Left ventricle myocardium inferior (tissue), 1 donor: Measurements from ENCODE around the gene IGFALS. TPM values are rescaled to one million over a fixed set of nuclear protein-coding genes. Genes with fewer than 3 reads are reported as not detected.

ENCODE experiments used
- DNase-seq: peaks from one replicate; pipeline ENCODE4 v3.0.0-alpha.2; 2020
- H3K27ac ChIP-seq: fragments of 200-600 bp; replicated peaks from 2 replicates; pipeline ENCODE4 v1.8.0; 2021
- H3K27me3 ChIP-seq: fragments of 200-600 bp; 2 replicates; pipeline ENCODE4 v1.8.0; 2021; ENCODE audit warnings: low read depth
- H3K36me3 ChIP-seq: fragments of 200-600 bp; 2 replicates; pipeline ENCODE4 v1.8.0; 2021
- H3K4me1 ChIP-seq: fragments of 200-600 bp; 2 replicates; pipeline ENCODE4 v1.8.0; 2021
- H3K4me3 ChIP-seq: fragments of 200-600 bp; 2 replicates; pipeline ENCODE4 v1.8.0; 2021; ENCODE audit warnings: mild to moderate bottlenecking, moderate library complexity
- H3K9me3 ChIP-seq: fragments of 200-600 bp; replicated peaks from 2 replicates; pipeline ENCODE4 v1.8.0; 2021
- CTCF ChIP-seq: fragments of 200-600 bp; IDR thresholded peaks from 2 replicates; pipeline ENCODE4 v1.8.0; 2021; ENCODE audit warnings: antibody characterized with exemption, mild to moderate bottlenecking, borderline replicate concordance
- intact Hi-C: fragments of 100-400 bp; cut with micrococcal nuclease; formaldehyde crosslinking; loops from one replicate; pipeline ENCODE4 v1.11.0; 2022
- total RNA-seq: library from RNA; stranded (reverse); fragmentation: NEBNext Ultra II Directional; extraction: Animal tissue kit (Norgen Biotek cat#: 25700); gene quantifications from one replicate; pipeline ENCODE4 v1.2.1, GENCODE V29; 2021
- donor health status: DM: no; HTN: yes; CAD: no; lungs with severe emphysema.

The IGFALS gene
- total RNA-seq, 1 donor from 2014 or later: not detected

- TF ChIP-seq CTCF: no peak
- no peak overlapping the region for H3K4me3 ChIP-seq
- H3K27ac ChIP-seq: no peak overlapping the region
- H3K36me3 ChIP-seq: peaks cover 67% of the 10 kb centered on the region
- H3K4me1 ChIP-seq: peaks cover 32% of the 10 kb centered on the region
- intact Hi-C loops: no loop called here
- DNase-seq: no peak
- H3K27me3 ChIP-seq: no peaks in the 10 kb centered on the region
- H3K9me3 ChIP-seq: no peaks in the 10 kb centered on the region
These were observed 26.1 kb downstream of the IGFALS start for GRCh38 chr16:1767116-1767994.

DNA sequence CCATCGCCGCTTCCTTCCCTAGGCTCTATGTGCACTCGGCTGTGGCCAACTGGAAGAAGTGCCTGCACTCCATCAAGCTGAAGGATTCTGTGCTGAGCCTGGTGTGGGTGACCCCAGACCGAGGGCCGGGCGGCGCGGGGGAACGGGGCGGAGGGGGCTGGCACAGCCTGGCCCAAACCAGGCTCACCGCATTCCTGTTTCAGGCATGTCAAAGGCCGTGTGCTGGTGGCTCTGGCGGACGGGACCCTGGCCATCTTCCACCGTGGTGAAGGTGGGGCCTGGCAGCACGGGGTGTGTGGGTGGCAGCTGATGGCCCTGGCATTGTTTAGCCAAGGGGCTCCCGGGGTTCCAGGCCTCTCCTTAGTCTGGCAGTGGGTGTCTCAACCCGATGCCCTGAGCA is 26.8 kb downstream of the IGFALS start:
- Histone ChIP-seq H3K9me3 (no peaks in the 10 kb centered on the region), H3K27me3 (no peaks in the 10 kb centered on the region), H3K27ac (no peak overlapping the region), H3K4me3 (no peak overlapping the region), H3K4me1 (peaks cover 26% of the 10 kb centered on the region), H3K36me3 (peaks cover 74% of the 10 kb centered on the region)
- TF ChIP-seq CTCF: no peak
- intact Hi-C loops: no loop called here
- DNase-seq: no peak

DNA sequence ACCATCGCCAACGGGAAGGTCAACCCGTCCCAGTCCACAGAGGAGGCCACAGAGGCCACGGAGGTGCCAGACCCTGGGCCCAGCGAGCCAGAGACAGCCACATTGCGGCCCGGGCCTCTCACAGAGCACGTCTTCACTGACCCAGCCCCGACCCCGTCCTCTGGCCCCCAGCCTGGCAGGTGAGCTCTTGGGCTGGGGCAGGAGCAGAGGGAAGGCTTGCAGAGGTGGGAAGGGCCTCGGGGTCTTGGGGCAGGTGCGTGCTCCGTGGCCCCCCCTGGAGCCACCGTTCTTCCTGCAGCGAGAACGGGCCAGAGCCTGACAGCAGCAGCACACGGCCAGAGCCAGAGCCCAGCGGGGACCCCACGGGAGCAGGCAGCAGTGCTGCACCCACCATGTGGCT is 27.3 kb downstream of the IGFALS start:
- no peak for TF ChIP-seq CTCF
- DNase-seq: no peak
- H3K9me3 ChIP-seq: no peaks in the 10 kb centered on the region
- H3K4me1 ChIP-seq: peaks cover 21% of the 10 kb centered on the region
- H3K36me3 ChIP-seq: peaks cover 75% of the 10 kb centered on the region
- H3K27me3 ChIP-seq: no peaks in the 10 kb centered on the region
- intact Hi-C loops: no loop called here
- H3K27ac ChIP-seq: no peak overlapping the region
- H3K4me3 ChIP-seq: no peak overlapping the region

DNA sequence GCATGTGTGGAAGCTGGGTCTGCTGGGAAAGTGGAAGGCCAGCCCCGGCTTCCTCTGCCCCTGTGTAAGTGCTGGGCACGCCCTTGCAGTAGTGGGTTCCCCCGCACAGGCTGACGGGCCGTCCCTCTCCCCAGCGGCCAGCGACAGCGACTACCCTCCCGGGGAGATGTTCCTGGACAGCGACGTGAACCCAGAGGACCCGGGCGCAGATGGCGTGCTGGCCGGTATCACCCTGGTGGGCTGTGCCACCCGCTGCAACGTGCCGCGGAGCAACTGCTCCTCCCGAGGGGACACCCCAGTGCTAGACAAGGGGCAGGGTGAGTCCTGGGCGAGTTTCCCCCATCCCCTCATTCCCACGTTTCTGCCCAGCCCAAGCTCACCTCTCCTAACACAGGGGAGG is 27.7 kb downstream of the IGFALS start:
- no peaks in the 10 kb centered on the region for H3K27me3 ChIP-seq
- H3K36me3 ChIP-seq: peaks cover 79% of the 10 kb centered on the region
- no peaks in the 10 kb centered on the region for H3K9me3 ChIP-seq
- no peak overlapping the region for H3K4me3 ChIP-seq
- no peak for DNase-seq
- H3K4me1 ChIP-seq: peaks cover 17% of the 10 kb centered on the region
- TF ChIP-seq CTCF: no peak
- intact Hi-C loops: no loop called here
- no peak overlapping the region for H3K27ac ChIP-seq

DNA sequence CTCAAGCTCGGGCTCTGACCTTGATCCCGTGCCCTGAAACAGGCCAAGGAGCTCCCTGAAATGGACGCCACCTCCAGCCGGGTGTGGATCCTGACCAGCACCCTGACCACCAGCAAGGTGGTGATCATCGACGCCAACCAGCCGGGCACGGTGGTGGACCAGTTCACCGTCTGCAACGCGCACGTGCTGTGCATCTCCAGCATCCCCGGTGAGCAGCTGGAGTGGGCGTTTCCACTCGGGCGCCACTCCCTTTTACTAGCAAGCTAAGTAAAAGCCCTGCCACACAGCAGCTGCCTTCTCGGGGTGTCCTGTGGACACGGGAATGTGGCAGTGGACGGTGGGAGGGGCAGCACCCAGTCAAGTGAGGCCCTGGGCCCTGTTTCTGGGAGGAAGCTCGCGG is 28.5 kb downstream of the IGFALS start:
- Histone ChIP-seq H3K9me3 (no peaks in the 10 kb centered on the region), H3K27me3 (no peaks in the 10 kb centered on the region), H3K36me3 (peaks cover 87% of the 10 kb centered on the region), H3K4me1 (peaks cover 8% of the 10 kb centered on the region), H3K27ac (no peak overlapping the region), H3K4me3 (no peak overlapping the region)
- no peak for TF ChIP-seq CTCF
- DNase-seq: no peak
- intact Hi-C loops: no loop called here
